ENCODE data around the gene LAMC3. TPM values are rescaled to one million over a fixed set of nuclear protein-coding genes. Genes with fewer than 3 reads are reported as not detected.

The LAMC3 gene
- total RNA-seq, 1 donor from 2014 or later: 0.09 TPM

DNA sequence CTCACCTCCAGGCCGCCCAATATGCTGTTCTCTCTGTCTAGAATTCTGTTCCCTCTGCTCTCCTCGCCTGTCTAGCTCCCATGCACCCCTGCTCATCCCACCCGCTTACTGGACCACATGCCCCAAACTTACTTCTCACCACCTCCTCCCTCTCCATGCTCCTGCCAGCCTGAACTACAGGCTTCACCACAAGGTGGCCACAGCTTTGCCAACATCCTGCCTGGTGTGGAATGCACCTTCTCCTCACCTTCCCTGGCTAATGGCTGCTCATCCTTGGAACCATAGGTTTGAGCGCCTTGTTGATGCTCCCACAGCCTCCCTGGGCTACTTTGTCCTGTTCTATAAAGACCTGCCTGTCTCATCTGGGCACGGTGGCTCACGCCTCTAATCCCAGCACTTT, 9.6 kb downstream of the LAMC3 start:
- intact Hi-C loops (cut with micrococcal nuclease): no loop called here
- DNase-seq: no peak
- H3K27me3 Mint-ChIP-seq: no peaks in the 10 kb centered on the region
- no peak overlapping the region for H3K4me3 Mint-ChIP-seq
- no peaks in the 10 kb centered on the region for H3K4me1 Mint-ChIP-seq
- no peaks in the 10 kb centered on the region for H3K9me3 Mint-ChIP-seq
- no peak overlapping the region for H3K27ac Mint-ChIP-seq
- H3K36me3 Mint-ChIP-seq (ENCODE audit: low read depth): no peaks in the 10 kb centered on the region

DNA sequence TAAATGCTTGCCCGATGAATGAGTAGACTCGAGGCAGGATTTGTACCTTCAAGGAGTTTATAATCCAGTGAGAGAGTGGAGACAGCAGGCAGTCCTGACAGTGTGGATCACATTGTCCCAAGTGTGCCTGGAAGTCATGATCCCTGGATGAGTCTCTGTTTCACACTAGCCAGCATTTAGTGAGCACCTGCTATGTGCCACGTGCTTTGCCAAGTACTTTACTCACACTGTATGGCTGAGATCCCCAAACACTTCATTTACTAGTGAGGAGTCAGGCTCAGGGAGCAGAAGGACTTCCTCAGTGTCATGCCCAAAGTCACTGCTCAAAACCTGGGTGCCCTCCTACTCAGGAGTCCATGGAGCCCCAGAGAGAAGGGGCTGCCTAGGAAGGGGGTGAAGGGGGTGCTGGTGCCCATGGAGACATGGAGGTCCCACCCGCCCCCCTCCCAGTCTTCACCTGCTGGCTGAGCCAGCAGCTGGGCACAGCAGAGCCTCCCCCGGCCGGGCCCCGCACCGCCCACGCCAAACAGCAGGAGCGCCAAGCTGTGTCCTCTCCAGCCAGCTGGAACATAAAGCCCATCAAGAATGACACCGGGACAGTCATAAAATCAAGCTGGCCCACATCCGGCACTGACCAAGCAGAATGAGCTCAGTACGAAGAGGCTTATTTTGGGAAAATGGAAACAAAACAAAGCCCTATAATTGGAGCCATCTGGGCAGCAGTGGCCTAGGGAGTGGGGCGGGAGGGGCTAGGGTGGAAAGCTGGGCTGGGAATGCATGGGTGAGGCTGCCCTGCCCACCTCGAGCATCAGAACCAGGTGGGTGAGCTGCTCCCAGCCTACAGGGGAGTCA, 10.6 kb downstream of the LAMC3 start:
- no peaks in the 10 kb centered on the region for H3K27me3 Mint-ChIP-seq
- H3K4me1 Mint-ChIP-seq: no peaks in the 10 kb centered on the region
- no peak overlapping the region for H3K4me3 Mint-ChIP-seq
- no peaks in the 10 kb centered on the region for H3K9me3 Mint-ChIP-seq
- intact Hi-C loops (cut with micrococcal nuclease): no loop called here
- DNase-seq: no peak
- H3K27ac Mint-ChIP-seq: no peak overlapping the region
- H3K36me3 Mint-ChIP-seq (ENCODE audit: low read depth): no peaks in the 10 kb centered on the region

GRCh38 chr9:131020388-131020787, 11.4 kb downstream of the LAMC3 start:
- DNase-seq: no peak
- H3K9me3 Mint-ChIP-seq: no peaks in the 10 kb centered on the region

DNA sequence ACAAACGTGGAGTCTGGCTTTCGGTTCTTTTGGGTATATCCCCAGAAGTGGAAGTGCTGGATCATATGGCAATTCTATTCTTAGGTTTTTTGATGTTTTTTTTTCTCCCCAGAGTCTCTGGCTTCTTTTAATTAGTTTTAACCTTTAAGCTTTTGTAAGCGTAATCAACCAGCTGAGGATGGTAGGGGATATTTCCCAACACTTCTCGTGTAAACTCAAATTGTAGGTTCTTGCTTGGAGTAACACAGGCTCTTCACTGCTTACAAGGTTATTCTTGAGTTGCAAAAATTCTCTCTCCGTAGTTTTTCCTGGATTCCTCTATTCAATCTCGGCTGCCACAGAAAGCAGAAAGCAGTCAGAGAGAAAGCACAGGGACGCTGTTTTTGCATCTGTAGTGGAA, 11.9 kb downstream of the LAMC3 start:
- intact Hi-C loops (cut with micrococcal nuclease): no loop called here
- no peaks in the 10 kb centered on the region for H3K9me3 Mint-ChIP-seq
- no peak for DNase-seq
- no peaks in the 10 kb centered on the region for H3K36me3 Mint-ChIP-seq (ENCODE audit: low read depth)
- no peak overlapping the region for H3K27ac Mint-ChIP-seq
- no peaks in the 10 kb centered on the region for H3K4me1 Mint-ChIP-seq
- H3K27me3 Mint-ChIP-seq: no peaks in the 10 kb centered on the region
- no peak overlapping the region for H3K4me3 Mint-ChIP-seq

More at GRCh38 chr9:131020388-131020787, 11.4 kb downstream of the LAMC3 start:
- Mint-ChIP-seq H3K27ac (no peak overlapping the region), H3K36me3 (ENCODE audit: low read depth) (no peaks in the 10 kb centered on the region), H3K4me3 (no peak overlapping the region), H3K27me3 (no peaks in the 10 kb centered on the region), H3K4me1 (no peaks in the 10 kb centered on the region)
- intact Hi-C loops (cut with micrococcal nuclease): no loop called here

DNA sequence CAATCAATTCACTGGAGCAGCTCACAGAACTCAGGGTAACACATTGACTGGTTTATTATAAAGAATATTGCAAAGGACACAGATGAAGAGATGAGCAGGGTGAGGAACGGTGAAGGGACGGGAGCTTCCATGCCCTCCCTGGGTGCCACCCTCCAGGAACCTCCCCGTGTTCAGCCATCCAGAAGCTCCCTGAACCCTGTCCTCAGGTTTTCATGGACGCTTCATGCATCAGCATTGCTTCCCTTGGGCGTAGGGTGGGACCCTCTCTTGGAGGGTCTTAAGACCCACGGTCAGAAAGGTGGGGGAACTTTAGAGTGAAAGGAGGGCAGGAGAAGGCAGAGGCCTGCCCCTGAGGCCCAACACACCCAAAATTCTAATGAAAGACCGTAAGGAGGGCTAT, 12.8 kb downstream of the LAMC3 start:
- intact Hi-C loops (cut with micrococcal nuclease): no loop called here
- no peak for DNase-seq
- no peaks in the 10 kb centered on the region for H3K27me3 Mint-ChIP-seq
- no peaks in the 10 kb centered on the region for H3K36me3 Mint-ChIP-seq (ENCODE audit: low read depth)
- no peaks in the 10 kb centered on the region for H3K9me3 Mint-ChIP-seq
- no peak overlapping the region for H3K27ac Mint-ChIP-seq
- no peak overlapping the region for H3K4me3 Mint-ChIP-seq
- no peaks in the 10 kb centered on the region for H3K4me1 Mint-ChIP-seq

DNA sequence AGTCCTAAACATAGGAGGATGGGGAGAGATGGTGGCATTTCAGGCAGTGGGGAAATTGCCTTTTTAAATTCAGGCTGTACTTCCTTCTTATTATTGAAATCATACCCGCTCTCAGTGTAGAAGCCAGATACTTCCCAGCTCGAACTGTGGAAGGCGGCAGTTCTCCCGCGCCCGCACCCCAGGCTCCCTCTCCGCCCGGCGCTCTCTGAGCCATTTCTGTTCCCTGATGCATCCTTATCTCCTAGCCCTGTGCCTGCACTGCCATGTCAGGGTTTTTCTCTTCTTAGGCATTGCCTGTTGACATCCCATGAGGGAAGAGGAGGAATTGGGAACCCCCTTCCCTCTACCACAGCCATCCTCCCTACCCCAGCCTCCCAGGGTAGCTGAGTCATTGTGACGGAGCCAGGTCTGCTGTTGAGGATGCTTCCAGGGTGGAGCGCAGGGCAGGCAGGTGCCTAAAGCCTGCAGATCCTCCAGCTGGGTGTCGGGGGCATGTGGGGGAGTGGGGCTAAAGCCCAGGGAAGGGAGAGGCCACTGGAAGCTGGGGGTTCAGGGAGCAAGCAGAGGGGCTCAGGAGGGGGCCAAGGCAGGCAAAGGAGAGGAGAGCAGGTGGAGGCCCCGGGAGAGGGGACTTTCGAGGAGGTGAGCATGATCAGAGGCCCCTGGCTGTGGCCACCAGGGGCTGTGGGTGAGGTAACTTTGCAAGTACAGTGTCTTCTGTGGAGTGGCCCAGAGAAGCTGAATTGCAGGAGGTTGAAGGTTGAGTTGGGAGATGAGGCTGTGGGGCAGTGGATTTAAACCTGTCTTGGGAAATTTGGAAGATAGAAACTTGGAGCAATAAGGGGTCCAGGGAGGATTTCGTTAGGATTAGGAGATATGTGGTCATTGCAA, 16.2 kb downstream of the LAMC3 start:
- H3K4me3 Mint-ChIP-seq: no peak overlapping the region
- no peaks in the 10 kb centered on the region for H3K27me3 Mint-ChIP-seq
- no peaks in the 10 kb centered on the region for H3K4me1 Mint-ChIP-seq
- DNase-seq: no peak
- no peak overlapping the region for H3K27ac Mint-ChIP-seq
- H3K9me3 Mint-ChIP-seq: no peaks in the 10 kb centered on the region
- intact Hi-C loops (cut with micrococcal nuclease): no loop called here
- H3K36me3 Mint-ChIP-seq (ENCODE audit: low read depth): no peaks in the 10 kb centered on the region

DNA sequence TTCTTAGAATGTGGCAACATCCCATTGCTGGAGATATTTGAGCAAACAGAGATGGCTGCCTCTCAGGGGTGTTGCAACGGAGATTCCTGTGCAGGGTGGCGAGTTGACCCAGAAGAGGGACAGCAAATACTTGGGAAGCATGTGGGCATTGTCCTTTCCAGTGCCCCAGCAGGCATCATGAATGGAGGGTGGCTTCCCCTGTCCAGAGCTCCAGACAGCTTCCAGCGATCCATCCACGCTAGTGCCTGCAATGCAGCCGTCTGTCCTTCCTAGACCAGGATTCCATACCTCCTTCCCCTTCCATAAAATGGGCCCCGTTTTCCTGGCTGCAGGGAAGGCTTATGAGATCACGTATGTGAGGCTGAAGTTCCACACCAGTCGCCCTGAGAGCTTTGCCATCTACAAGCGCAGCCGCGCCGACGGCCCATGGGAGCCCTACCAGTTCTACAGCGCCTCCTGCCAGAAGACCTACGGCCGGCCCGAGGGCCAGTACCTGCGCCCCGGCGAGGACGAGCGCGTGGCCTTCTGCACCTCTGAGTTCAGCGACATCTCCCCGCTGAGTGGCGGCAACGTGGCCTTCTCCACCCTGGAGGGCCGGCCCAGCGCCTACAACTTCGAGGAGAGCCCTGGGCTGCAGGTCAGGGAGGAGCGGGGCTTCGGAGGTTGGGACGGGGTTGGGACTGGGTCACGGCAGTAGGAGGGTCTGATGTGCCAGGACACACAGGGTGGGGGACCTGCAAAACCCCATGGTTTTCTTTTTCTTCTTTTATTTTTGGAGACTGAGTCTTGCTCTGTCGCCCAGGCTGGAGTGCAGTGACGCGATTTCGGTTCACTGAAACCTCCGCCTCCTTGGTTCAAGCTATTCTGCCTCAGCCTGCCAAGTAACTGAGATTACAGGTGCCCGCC, 17.2 kb downstream of the LAMC3 start:
- H3K9me3 Mint-ChIP-seq: no peaks in the 10 kb centered on the region
- H3K36me3 Mint-ChIP-seq (ENCODE audit: low read depth): no peaks in the 10 kb centered on the region
- H3K4me3 Mint-ChIP-seq: no peak overlapping the region
- intact Hi-C loops (cut with micrococcal nuclease): no loop called here
- no peak for DNase-seq
- H3K27me3 Mint-ChIP-seq: no peaks in the 10 kb centered on the region
- no peaks in the 10 kb centered on the region for H3K4me1 Mint-ChIP-seq
- H3K27ac Mint-ChIP-seq: no peak overlapping the region

- Mint-ChIP-seq H3K27ac (no peak overlapping the region), H3K27me3 (no peaks in the 10 kb centered on the region)
These were observed 18.3 kb downstream of the LAMC3 start for GRCh38 chr9:131027048-131027871.

DNA sequence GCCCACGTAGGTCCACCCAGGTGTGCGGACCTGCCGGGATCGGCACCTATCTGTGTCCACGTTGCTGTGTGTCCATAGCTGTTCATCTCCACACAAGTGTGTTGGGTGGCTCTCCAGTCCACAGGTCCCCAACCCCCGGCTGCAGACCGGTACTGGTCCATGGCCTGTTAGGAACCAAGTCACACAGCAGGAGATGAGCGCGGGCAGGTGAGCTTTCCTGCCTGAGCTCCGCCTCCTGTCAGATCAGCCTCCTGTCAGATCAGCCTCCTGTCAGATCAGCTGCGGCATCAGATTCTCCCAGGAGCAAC, 18.9 kb downstream of the LAMC3 start:
- Mint-ChIP-seq H3K4me1 (no peaks in the 10 kb centered on the region), H3K36me3 (ENCODE audit: low read depth) (no peaks in the 10 kb centered on the region), H3K9me3 (no peaks in the 10 kb centered on the region), H3K4me3 (no peak overlapping the region), H3K27me3 (no peaks in the 10 kb centered on the region), H3K27ac (no peak overlapping the region)
- DNase-seq: no peak
- intact Hi-C loops (cut with micrococcal nuclease): no loop called here

More at GRCh38 chr9:131027048-131027871, 18.3 kb downstream of the LAMC3 start:
- intact Hi-C loops (cut with micrococcal nuclease): no loop called here
- no peak for DNase-seq
- no peaks in the 10 kb centered on the region for H3K4me1 Mint-ChIP-seq
- no peaks in the 10 kb centered on the region for H3K9me3 Mint-ChIP-seq
- no peaks in the 10 kb centered on the region for H3K36me3 Mint-ChIP-seq (ENCODE audit: low read depth)
- no peak overlapping the region for H3K4me3 Mint-ChIP-seq

- H3K27me3 Mint-ChIP-seq: no peaks in the 10 kb centered on the region
- H3K4me3 Mint-ChIP-seq: no peak overlapping the region
- DNase-seq: no peak
- intact Hi-C loops (cut with micrococcal nuclease): no loop called here
- no peaks in the 10 kb centered on the region for H3K4me1 Mint-ChIP-seq
- no peaks in the 10 kb centered on the region for H3K9me3 Mint-ChIP-seq
- H3K27ac Mint-ChIP-seq: no peak overlapping the region
- H3K36me3 Mint-ChIP-seq (ENCODE audit: low read depth): no peaks in the 10 kb centered on the region
These were observed 19.4 kb downstream of the LAMC3 start for GRCh38 chr9:131028221-131028884.

DNA sequence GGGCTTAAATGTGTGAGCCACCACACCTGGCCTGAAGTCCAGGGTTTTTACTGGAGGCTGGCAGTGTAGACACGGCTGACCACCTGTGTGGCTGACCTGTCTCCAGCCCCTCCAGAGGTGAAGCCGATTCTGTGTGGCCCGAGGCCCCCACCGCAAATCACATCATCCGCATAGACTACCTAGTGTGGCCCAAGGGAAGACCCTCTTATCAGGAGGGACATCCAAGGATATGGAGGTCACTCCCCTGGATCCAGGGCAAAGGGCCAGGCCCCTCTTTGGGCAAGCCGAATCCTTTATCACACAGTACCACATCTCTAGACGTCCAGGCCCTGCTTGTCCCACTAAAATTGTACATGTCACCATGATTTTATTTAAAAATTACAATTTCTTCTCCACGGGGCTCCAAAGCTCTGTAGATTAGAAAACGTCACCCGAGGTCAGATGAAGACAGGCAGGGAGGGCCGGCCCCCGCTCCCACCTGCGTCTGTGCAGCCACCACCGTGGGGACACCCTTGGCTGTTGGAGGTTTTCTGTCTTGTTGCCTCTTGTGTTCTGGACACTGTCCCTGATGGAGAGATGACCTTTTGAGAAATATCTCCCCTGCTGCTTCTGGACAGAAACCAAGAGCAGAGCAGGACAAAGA, 20.1 kb downstream of the LAMC3 start:
- no peaks in the 10 kb centered on the region for H3K9me3 Mint-ChIP-seq
- no peaks in the 10 kb centered on the region for H3K36me3 Mint-ChIP-seq (ENCODE audit: low read depth)
- H3K4me3 Mint-ChIP-seq: no peak overlapping the region
- intact Hi-C loops (cut with micrococcal nuclease): no loop called here
- no peaks in the 10 kb centered on the region for H3K27me3 Mint-ChIP-seq
- H3K27ac Mint-ChIP-seq: no peak overlapping the region
- no peak for DNase-seq
- no peaks in the 10 kb centered on the region for H3K4me1 Mint-ChIP-seq

DNA sequence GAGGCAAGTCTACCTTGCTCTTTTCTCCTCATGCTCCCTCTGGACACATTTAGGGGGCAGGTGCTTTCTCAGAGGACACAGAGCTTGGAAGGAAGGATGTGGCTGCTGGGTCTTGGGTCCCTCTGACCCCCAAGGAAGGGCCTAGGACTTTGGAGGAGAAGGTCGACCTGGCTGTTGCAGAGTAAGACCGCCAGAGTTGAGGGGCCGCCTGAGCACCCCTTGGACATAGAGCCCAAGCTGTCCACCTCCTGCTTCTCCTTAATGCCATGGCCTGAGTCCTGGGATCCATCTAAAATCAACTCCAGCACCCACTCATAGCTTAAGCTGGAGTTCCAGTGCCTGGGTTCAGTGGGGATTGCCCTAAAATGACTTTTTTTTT, 20.6 kb downstream of the LAMC3 start:
- Mint-ChIP-seq H3K4me3 (no peak overlapping the region), H3K4me1 (no peaks in the 10 kb centered on the region), H3K9me3 (no peaks in the 10 kb centered on the region), H3K27me3 (no peaks in the 10 kb centered on the region), H3K27ac (no peak overlapping the region), H3K36me3 (ENCODE audit: low read depth) (no peaks in the 10 kb centered on the region)
- no peak for DNase-seq
- intact Hi-C loops (cut with micrococcal nuclease): no loop called here
